GM12865 (cell line): ENCODE measurements around the gene ZNF454.

ENCODE experiments used
- DNase-seq: peaks from one replicate; pipeline ENCODE4 v3.0.0; 2010; ENCODE audit warnings: low read depth
- H3K4me3 ChIP-seq: 2 replicates; pipeline ENCODE4 v1.5.1; 2011; ENCODE audit warnings: mild to moderate bottlenecking, low read depth, low read length, control low read depth
- CTCF ChIP-seq: IDR thresholded peaks from 2 replicates; pipeline ENCODE4 v1.5.1; 2011; ENCODE audit warnings: low read length, control low read depth, low read depth, inconsistent platforms; ENCODE audit not compliant: insufficient read depth; ENCODE audit errors: missing control alignments

ZNF454 gene

GRCh38 chr5:178965465-178966055, 24.6 kb downstream of the ZNF454 start:
- no peak for DNase-seq
- no peak for TF ChIP-seq CTCF
- no peak overlapping the region for H3K4me3 ChIP-seq

- H3K4me3 ChIP-seq: no peak overlapping the region
- no peak for TF ChIP-seq CTCF
- DNase-seq: no peak
Measured at GRCh38 chr5:178981381-178981780, 40.4 kb downstream of the ZNF454 start.

- DNase-seq: no peak
- H3K4me3 ChIP-seq: no peak overlapping the region
- no peak for TF ChIP-seq CTCF
Measured at GRCh38 chr5:178982941-178983340, 41.9 kb downstream of the ZNF454 start.

GRCh38 chr5:178983728-178984127, 42.7 kb downstream of the ZNF454 start:
- no peak overlapping the region for H3K4me3 ChIP-seq
- DNase-seq: no peak

GRCh38 chr5:178984145-178985072, 43.4 kb downstream of the ZNF454 start:
- no peak for DNase-seq

More at GRCh38 chr5:178983728-178984127, 42.7 kb downstream of the ZNF454 start:
- no peak for TF ChIP-seq CTCF

GRCh38 chr5:178986326-178986960, 45.4 kb downstream of the ZNF454 start:
- no peak for DNase-seq
- no peak overlapping the region for H3K4me3 ChIP-seq
- no peak for TF ChIP-seq CTCF

More at GRCh38 chr5:178984145-178985072, 43.4 kb downstream of the ZNF454 start:
- H3K4me3 ChIP-seq: no peak overlapping the region
- TF ChIP-seq CTCF: no peak
